Neural progenitor cell (in vitro differentiated cells): ENCODE measurements around the gene NUCB1.

ENCODE experiments used
- CTCF ChIP-seq: fragments of 200-600 bp; sonication (generic); IDR thresholded peaks from 2 replicates; pipeline ENCODE4 v1.5.1; 2017; ENCODE audit warnings: antibody characterized with exemption, mild to moderate bottlenecking
- EZH2 ChIP-seq: fragments of 200-600 bp; sonication (generic); IDR thresholded peaks from 2 replicates; pipeline ENCODE4 v1.6.1; 2017; ENCODE audit warnings: antibody characterized with exemption, mild to moderate bottlenecking, moderate library complexity
- EZH2phosphoT487 ChIP-seq: fragments of 200-600 bp; sonication (generic); IDR thresholded peaks from 2 replicates; pipeline ENCODE4 v1.6.1; 2017; ENCODE audit warnings: antibody characterized with exemption

- no peak for TF ChIP-seq CTCF
- TF ChIP-seq EZH2, result no peak
- no peak for TF ChIP-seq EZH2phosphoT487
Measured at GRCh38 chr19:48881741-48882657, 18.1 kb upstream of the NUCB1 start.
